Panc1 (cell line): ENCODE results near the gene TENM3. TPM values are rescaled to one million over a fixed set of nuclear protein-coding genes. Genes with fewer than 3 reads are reported as not detected.

Experiments used
- ATAC-seq: fragments of 200-7000 bp; cut with Tn5 transposase; 2 replicates; pipeline ENCODE4 v1.9.1; 2020; ENCODE audit warnings: mild to moderate bottlenecking, moderate library complexity
- BruUV-seq: library from RNA; stranded (reverse); fragments of 400-500 nt; replicated peaks from 2 replicates; lab custom pipeline; 2021; lab: Mats Ljungman, UMichigan
- CTCF ChIA-PET: fragments of 300-600 bp; sonication (Branson Sonifier 250); formaldehyde crosslinking; loops from one replicate; lab custom pipeline; 2022; ENCODE audit warnings: antibody characterized with exemption; lab: Charles Lee
- POLR2A ChIA-PET: fragments of 300-600 bp; sonication (Branson Sonifier 250); formaldehyde crosslinking; loops from one replicate; lab custom pipeline; 2022; ENCODE audit warnings: antibody characterized with exemption; lab: Charles Lee
- DNase-seq: peaks from one replicate; pipeline ENCODE4 v3.0.0-alpha.2; 2010; ENCODE audit warnings: low read depth, low spot score
- H3K27ac ChIP-seq: 2 replicates; pipeline ENCODE4 v1.5.1; 2011; ENCODE audit warnings: mild to moderate bottlenecking, low read length, inconsistent platforms
- H3K27me3 ChIP-seq: fragments of 200-500 bp; sonication (Bioruptor generic); 2 replicates; pipeline ENCODE4 v1.6.0; 2014; ENCODE audit warnings: low read length, inconsistent platforms; ENCODE audit not compliant: control insufficient read depth, insufficient read depth
- H3K36me3 ChIP-seq: fragments of 200-500 bp; sonication (Bioruptor generic); 2 replicates; pipeline ENCODE4 v1.5.1; 2014; ENCODE audit warnings: inconsistent platforms, mild to moderate bottlenecking, low read length, moderate library complexity; ENCODE audit not compliant: control insufficient read depth, insufficient read depth
- H3K4me1 ChIP-seq: 2 replicates; pipeline ENCODE4 v1.5.1; 2011; ENCODE audit warnings: inconsistent platforms, mild to moderate bottlenecking, low read length, moderate library complexity; ENCODE audit not compliant: control insufficient read depth, insufficient read depth
- H3K4me3 ChIP-seq, 2 experiments: 2 replicates each; pipeline ENCODE4 v1.5.1; 2011 to 2012; ENCODE audit warnings: low read depth in 2 of 2, low read length in 2 of 2, mild to moderate bottlenecking in 2 of 2, inconsistent platforms in 1 of 2, moderate library complexity in 1 of 2
- H3K9me3 ChIP-seq: fragments of 200-500 bp; sonication (Bioruptor generic); 2 replicates; pipeline ENCODE4 v1.5.1; 2014; ENCODE audit warnings: low read depth, mild to moderate bottlenecking, inconsistent platforms, low read length, moderate library complexity; ENCODE audit not compliant: control insufficient read depth, insufficient read depth
- CTCF ChIP-seq: fragments of 450-650 bp; IDR thresholded peaks from 2 replicates; pipeline ENCODE4 v1.5.1; 2017; ENCODE audit warnings: mild to moderate bottlenecking
- POLR2AphosphoS5 ChIP-seq: IDR thresholded peaks from 2 replicates; pipeline ENCODE4 v1.6.1; 2012; ENCODE audit warnings: mild to moderate bottlenecking, low read depth, low read length, moderate library complexity
- REST ChIP-seq, 2 experiments: IDR thresholded peaks; 2 replicates each; pipeline ENCODE4 v1.6.1; 2011 to 2012; ENCODE audit warnings: low read depth in 2 of 2, control low read depth in 1 of 2, low read length in 1 of 2, mild to moderate bottlenecking in 1 of 2, moderate library complexity in 1 of 2; ENCODE audit not compliant: insufficient read depth in 1 of 2
- SIN3A ChIP-seq: IDR thresholded peaks from 2 replicates; pipeline ENCODE4 v1.6.1; 2012; ENCODE audit warnings: low read depth, mild to moderate bottlenecking, low read length, moderate library complexity, borderline replicate concordance; ENCODE audit not compliant: insufficient read depth
- TCF7L2 ChIP-seq: IDR thresholded peaks from 2 replicates; pipeline ENCODE4 v1.6.1; 2011; ENCODE audit warnings: mild to moderate bottlenecking, low read depth, low read length, inconsistent platforms
- in situ Hi-C: cut with HindIII; loops from 2 replicates; pipeline ENCODE4 v1.10.0; 2016; ENCODE audit warnings: low sequenced_read_pairs, low pct_unique_long_range_greater_than_20kb
- intact Hi-C: fragments of 100-400 bp; cut with micrococcal nuclease; formaldehyde crosslinking; loops from one replicate; pipeline ENCODE4 v1.10.0; 2022; ENCODE audit not compliant: unreplicated experiment
- total RNA-seq: library from RNA; stranded (reverse); gene quantifications from one replicate; pipeline ENCODE4 v1.2.1, GENCODE V29; 2021; ENCODE audit not compliant: unreplicated experiment

TENM3 gene
- total RNA-seq, 1 experiment from 2014 or later = 0.95 TPM

- no peak for TF ChIP-seq CTCF
- TF ChIP-seq SIN3A = no peak
- no peak for TF ChIP-seq REST (IDR thresholded peaks at IDR 0.05; ENCODE audit: insufficient read depth in 1 of 2, low read depth in 2 of 2, low read length in 1 of 2)
- TF ChIP-seq TCF7L2 = no peak
- no peak for TF ChIP-seq POLR2AphosphoS5
- no TSS peak for BruUV-seq
- in situ Hi-C loops (no loop called here), intact Hi-C loops (no loop called here)
- POLR2A ChIA-PET = no interaction called here
- Histone ChIP-seq H3K9me3 (no peaks in the 10 kb centered on the region), H3K4me1 (no peaks in the 10 kb centered on the region), H3K27me3 (no peaks in the 10 kb centered on the region), H3K27ac (no peak overlapping the region), H3K4me3 (no peak overlapping the region), H3K36me3 (no peaks in the 10 kb centered on the region)
- no peak for ATAC-seq
- CTCF ChIA-PET = no interaction called here
- DNase-seq = no peak
Measured at GRCh38 chr4:182711211-182711610, 468.0 kb downstream of the TENM3 start.

GRCh38 chr4:182715548-182715947 lies 472.3 kb downstream of the TENM3 start:
- Histone ChIP-seq H3K27me3 (no peaks in the 10 kb centered on the region), H3K4me3 (no peak overlapping the region), H3K36me3 (no peaks in the 10 kb centered on the region), H3K4me1 (no peaks in the 10 kb centered on the region), H3K9me3 (no peaks in the 10 kb centered on the region), H3K27ac (no peak overlapping the region)
- in situ Hi-C loops (no loop called here), intact Hi-C loops (no loop called here)
- POLR2A ChIA-PET = no interaction called here
- ATAC-seq (no peak), DNase-seq (no peak)
- BruUV-seq = no TSS peak
- no peak for TF ChIP-seq SIN3A
- CTCF ChIA-PET = no interaction called here

DNA sequence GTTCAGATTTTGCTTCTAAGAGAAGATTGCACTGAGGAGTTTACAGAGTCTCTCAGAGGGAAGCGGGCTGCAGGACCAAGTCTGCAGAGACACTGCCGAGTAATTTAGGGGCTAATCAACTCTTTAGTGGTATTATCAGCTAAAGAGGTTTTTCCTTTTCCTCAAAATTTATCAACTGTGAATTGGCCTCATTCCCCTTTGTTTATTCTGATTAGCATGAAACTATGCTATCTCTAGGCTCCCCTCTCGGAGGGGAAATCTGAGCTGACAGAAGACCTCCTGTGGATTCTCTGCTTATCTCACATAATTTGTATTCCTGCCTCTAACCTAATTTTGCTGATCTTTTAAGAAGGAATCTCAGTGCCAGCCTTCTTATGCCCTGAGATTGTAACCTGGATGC lies 473.0 kb downstream of the TENM3 start:
- H3K36me3 ChIP-seq = no peaks in the 10 kb centered on the region
- H3K27ac ChIP-seq = no peak overlapping the region
- DNase-seq = no peak
- H3K4me3 ChIP-seq = no peak overlapping the region
- TF ChIP-seq REST (IDR thresholded peaks at IDR 0.05; ENCODE audit: insufficient read depth in 1 of 2, low read depth in 2 of 2, low read length in 1 of 2) = no peak
- no peak for TF ChIP-seq SIN3A
- TF ChIP-seq TCF7L2 = no peak
- no peak for TF ChIP-seq POLR2AphosphoS5
- TF ChIP-seq CTCF = no peak
- ATAC-seq = no peak
- H3K4me1 ChIP-seq = no peaks in the 10 kb centered on the region
- no TSS peak for BruUV-seq
- in situ Hi-C loops = no loop called here
- H3K9me3 ChIP-seq = no peaks in the 10 kb centered on the region
- CTCF ChIA-PET = no interaction called here
- intact Hi-C loops = no loop called here
- no peaks in the 10 kb centered on the region for H3K27me3 ChIP-seq
- POLR2A ChIA-PET = no interaction called here
